Heart left ventricle (tissue), 16 donors: Measurements from ENCODE around the gene SLC26A11. TPM values are rescaled to one million over a fixed set of nuclear protein-coding genes. Genes with fewer than 3 reads are reported as not detected.
"Not testable (repeated sequence)": the region's sequence is repeated elsewhere in the genome, so short reads cannot be mapped to it uniquely, and the experiment has no call there.

Experiments
- ATAC-seq, 4 donors: fragments of 200-7000 bp; cut with Tn5 transposase; one replicate each; pipeline ENCODE4 v1.9.1; 2020 to 2022; ENCODE audit warnings: moderate library complexity in 4 of 4, mild to moderate bottlenecking in 3 of 4, moderate number of reproducible peaks in 1 of 4
- DNase-seq, 5 donors: peaks; one replicate each; pipeline ENCODE4 v3.0.0-alpha.2; 2020
- H3K27ac ChIP-seq, 12 donors: fragments of 200-600 bp; sonication (generic) in 4 of 12; one replicate each; pipeline versions ENCODE4 v1.5.0 to v1.8.0; 2016 to 2022; ENCODE audit warnings: mild to moderate bottlenecking in 2 of 12
- H3K27me3 ChIP-seq, 9 donors: fragments of 200-600 bp; sonication (generic) in 2 of 9; one replicate each; pipeline versions ENCODE4 v1.5.1 to v1.8.0; 2016 to 2022; ENCODE audit warnings: mild to moderate bottlenecking in 3 of 9
- H3K36me3 ChIP-seq, 9 donors: fragments of 200-600 bp; sonication (generic) in 2 of 9; one replicate each; pipeline versions ENCODE4 v1.5.0 to v1.8.0; 2018 to 2022; ENCODE audit warnings: mild to moderate bottlenecking in 2 of 9
- H3K4me1 ChIP-seq, 12 donors: fragments of 200-600 bp; sonication (generic) in 4 of 12; one replicate each; pipeline versions ENCODE4 v1.5.0 to v1.8.0; 2016 to 2022; ENCODE audit warnings: mild to moderate bottlenecking in 3 of 12
- H3K4me3 ChIP-seq, 12 donors: fragments of 200-600 bp; sonication (generic) in 4 of 12; one replicate each; pipeline versions ENCODE4 v1.5.0 to v1.8.0; 2017 to 2022; ENCODE audit warnings: mild to moderate bottlenecking in 9 of 12, moderate library complexity in 4 of 12
- H3K9me3 ChIP-seq, 12 donors: fragments of 200-600 bp; sonication (generic) in 4 of 12; one replicate each; pipeline versions ENCODE4 v1.5.0 to v1.8.0; 2016 to 2022; ENCODE audit warnings: mild to moderate bottlenecking in 1 of 12
- CTCF ChIP-seq, 12 donors: fragments of 200-600 bp; sonication (generic) in 4 of 12; IDR thresholded peaks; one replicate each; pipeline versions ENCODE4 v1.5.0 to v1.8.0; 2018 to 2022; ENCODE audit warnings: antibody characterized with exemption in 12 of 12, mild to moderate bottlenecking in 5 of 12
- POLR2A ChIP-seq, 2 donors: fragments of 450-650 bp; IDR thresholded peaks; one replicate each; pipeline ENCODE4 v1.6.1; 2017; ENCODE audit warnings: antibody characterized with exemption in 2 of 2, mild to moderate bottlenecking in 2 of 2, moderate library complexity in 2 of 2
- WGBS, 4 donors: extraction: QIAGEN DNeasy Blood & Tissue Kit in 2 of 4; methylation state at CpG; one replicate each; pipeline versions ENCODE4 v1.1.5 to v1.1.7; 2013 to 2018; 5-methylcytosine and 5-hydroxymethylcytosine counted together
- intact Hi-C, 10 donors: fragments of 100-400 bp; cut with DNase I; formaldehyde crosslinking; loops; one replicate each; pipeline versions ENCODE4 v1.11.1 to v1.14.2; 2022
- polyA plus RNA-seq, 2 donors: library from polyadenylated mRNA; stranded (reverse); fragments of 200-250 nt; gene quantifications; one replicate each; pipeline ENCODE4 v1.2.3, GENCODE V29; 2013
- total RNA-seq, 9 donors: library from RNA; depleted of rRNA in 2 of 9; stranded (reverse); fragments of >200 nt in 2 of 9; fragmentation: NEBNext Ultra II Directional in 3 of 9; extraction: Animal tissue kit (Norgen Biotek cat#: 25700) in 3 of 9; gene quantifications; one replicate each; pipeline versions ENCODE4 v1.1.0 to v1.2.4, GENCODE V29; 2016 to 2023
- donor health status: ischemic (EF 13 %, LVEDD 7.1; RV severe dilation, severe dysfunction).
- donor health status: healthy with polysubstance abuse.
- donor health status: DM: no; HTN: yes; CAD: no.
- donor health status: DM: no; HTN: no; CAD: no.
- donor health status: ischemic (EF 25% LVEDD 6.9; RV normal size, moderate dysfunction).
- donor health status: ischemic (EF 25% LVEDD 5.7; RV mildly dilated, moderate dysfunction).
- donor health status: healthy.
- donor health status: DM: yes; HTN: yes; CAD: no.
- donor health status: ischemic (EF 35%, LVEDD 5.7; RV mildly dilated, moderate dysfunction).
- donor health status: nonischemic (EF 11% LVEDD 7.7; RV severe dilation, severe dysfunction).
- donor health status: DM: yes; HTN: yes; CAD: no.
- donor health status: PGD.
- donor health status: ischemic (EF 29% LVEDD 5.4; RV normal size, mild dysfunction).
- donor health status: nonischemic (EF 23%, LVEDD 6.1; RV moderate dilation, normal function).

Gene SLC26A11
- total and polyA plus RNA-seq, 11 donors = 2.4 to 13.0 (median 4.1) TPM

GRCh38 chr17:80297996-80298560 lies 77.9 kb downstream of the SLC26A11 start:
- Histone ChIP-seq H3K27me3 (no peaks in the 10 kb centered on the region), H3K9me3 (peaks cover 0 to 8% (median under 1%) of the 10 kb centered on the region in 12 donors), H3K4me1 (no peaks in the 10 kb centered on the region), H3K27ac (no peak overlapping the region), H3K4me3 (no peak overlapping the region), H3K36me3 (peaks cover 8 to 100% (median 99%) of the 10 kb centered on the region in 9 donors)
- 89 to 92% (median 90%) methylated on average over 13 to 19 of the region's 19 CpGs for WGBS, 4 donors
- TF ChIP-seq CTCF (IDR thresholded peaks at IDR 0.05) (no peak), POLR2A (IDR thresholded peaks at IDR 0.05) (no peak)
- DNase-seq = no peak
- no peak for ATAC-seq
- intact Hi-C loops = no loop called here

GRCh38 chr17:80299350-80300100 lies 79.3 kb downstream of the SLC26A11 start:
- intact Hi-C loops, DNase-seq, H3K27ac ChIP-seq, H3K27me3 ChIP-seq, H3K4me1 ChIP-seq, ATAC-seq, H3K4me3 ChIP-seq: not testable (repeated sequence)
- 96 to 99% (median 98%) methylated on average over 4 of the region's 4 CpGs for WGBS, 4 donors
- Histone ChIP-seq H3K36me3 (peaks cover 8 to 100% (median 99%) of the 10 kb centered on the region in 9 donors), H3K9me3 (peaks cover 0 to 22% (median 7%) of the 10 kb centered on the region in 12 donors)

GRCh38 chr17:80300756-80301155 lies 80.5 kb downstream of the SLC26A11 start:
- H3K4me3 ChIP-seq, H3K27me3 ChIP-seq, intact Hi-C loops, H3K27ac ChIP-seq, ATAC-seq, DNase-seq, H3K4me1 ChIP-seq: not testable (repeated sequence)
- 98% methylated on average over 2 of the region's 2 CpGs for WGBS, 4 donors
- Histone ChIP-seq H3K9me3 (peaks cover 0 to 25% (median 8%) of the 10 kb centered on the region in 12 donors), H3K36me3 (peaks cover 0 to 100% (median 99%) of the 10 kb centered on the region in 9 donors)

Other genes with a start within 250 kb of the SLC26A11 start
- gene TBC1D16, start 184.6 kb upstream of the SLC26A11 start, total RNA-seq = 10 to 100 TPM; 12.3 to 22.1 (median 17.5) TPM
- 10 to 100 TPM in 1 of 2 donors, 1 to 10 TPM in 1; 5.3 to 14.1 TPM for gene TBC1D16, start 184.6 kb upstream of the SLC26A11 start, polyA plus RNA-seq
- gene CCDC40, start 183.8 kb upstream of the SLC26A11 start, total RNA-seq = 1 to 10 TPM; 2.4 to 9.0 (median 5.9) TPM
- 1 to 10 TPM; 2.7 to 6.1 TPM for gene CCDC40, start 183.8 kb upstream of the SLC26A11 start, polyA plus RNA-seq
- 100 to 1,000 TPM in 1 of 9 donors, 10 to 100 TPM in 8; 27.5 to 109 (median 48.0) TPM for gene GAA, start 118.8 kb upstream of the SLC26A11 start, total RNA-seq
- 10 to 100 TPM; 31.2 to 33.0 TPM for gene GAA, start 118.8 kb upstream of the SLC26A11 start, polyA plus RNA-seq
- 10 to 100 TPM; 20.4 to 45.1 (median 31.6) TPM for gene EIF4A3, start 73.3 kb upstream of the SLC26A11 start, total RNA-seq
- gene EIF4A3, start 73.3 kb upstream of the SLC26A11 start, polyA plus RNA-seq = 10 to 100 TPM; 17.8 to 57.5 TPM
- gene CARD14, start 50.4 kb upstream of the SLC26A11 start, total RNA-seq = under 1 TPM in 4 of 9 donors, not detected in 5; 0.18 to 0.44 (median 0.19) TPM
- gene CARD14, start 50.4 kb upstream of the SLC26A11 start, polyA plus RNA-seq = under 1 TPM; 0.11 to 0.19 TPM
- 10 to 100 TPM in 8 of 9 donors, 1 to 10 TPM in 1; 6.4 to 27.0 (median 14.9) TPM for gene SGSH, start 94 bp upstream of the SLC26A11 start, total RNA-seq
- gene SGSH, start 94 bp upstream of the SLC26A11 start, polyA plus RNA-seq = 10 to 100 TPM; 11.9 to 12.8 TPM
- gene RNF213, start 40.4 kb downstream of the SLC26A11 start, total RNA-seq = 100 to 1,000 TPM in 1 of 9 donors, 10 to 100 TPM in 8; 24.2 to 167 (median 32.7) TPM
- 10 to 100 TPM; 23.1 to 31.4 TPM for gene RNF213, start 40.4 kb downstream of the SLC26A11 start, polyA plus RNA-seq
- 10 to 100 TPM in 5 of 9 donors, 1 to 10 TPM in 4; 4.2 to 16.2 (median 11.2) TPM for gene ENDOV, start 194.7 kb downstream of the SLC26A11 start, total RNA-seq
- gene ENDOV, start 194.7 kb downstream of the SLC26A11 start, polyA plus RNA-seq = 1 to 10 TPM; 8.5 TPM